Measurements from ENCODE around the gene GLI1. TPM values are rescaled to one million over a fixed set of nuclear protein-coding genes. Genes with fewer than 3 reads are reported as not detected.

GLI1 gene
- total RNA-seq, 1 experiment from 2014 or later, result 0.57 TPM

GRCh38 chr12:57470286-57470969 is 10.8 kb downstream of the GLI1 start:
- in situ Hi-C loops (cut with HindIII; ENCODE audit: low pct_unique_long_range_greater_than_20kb, low sequenced_read_pairs), result no loop called here

GRCh38 chr12:57470970-57471656 is 11.5 kb downstream of the GLI1 start:
- no peak for DNase-seq (ENCODE audit: low read depth)
- in situ Hi-C loops (cut with HindIII; ENCODE audit: low pct_unique_long_range_greater_than_20kb, low sequenced_read_pairs), result no loop called here

More at GRCh38 chr12:57470286-57470969, 10.8 kb downstream of the GLI1 start:
- no peak for DNase-seq (ENCODE audit: low read depth)

- DNase-seq (ENCODE audit: low read depth), result no peak
- in situ Hi-C loops (cut with HindIII; ENCODE audit: low pct_unique_long_range_greater_than_20kb, low sequenced_read_pairs), result no loop called here
These were observed 12.1 kb downstream of the GLI1 start for GRCh38 chr12:57471661-57472060.

GRCh38 chr12:57472391-57472790 is 12.8 kb downstream of the GLI1 start:
- in situ Hi-C loops (cut with HindIII; ENCODE audit: low pct_unique_long_range_greater_than_20kb, low sequenced_read_pairs), result no loop called here
- no peak for DNase-seq (ENCODE audit: low read depth)

GRCh38 chr12:57473392-57473791 is 13.8 kb downstream of the GLI1 start:
- no peak for DNase-seq (ENCODE audit: low read depth)
- in situ Hi-C loops (cut with HindIII; ENCODE audit: low pct_unique_long_range_greater_than_20kb, low sequenced_read_pairs), result no loop called here

GRCh38 chr12:57473886-57474285 is 14.3 kb downstream of the GLI1 start:
- in situ Hi-C loops (cut with HindIII; ENCODE audit: low pct_unique_long_range_greater_than_20kb, low sequenced_read_pairs), result no loop called here
- DNase-seq (ENCODE audit: low read depth), result no peak

- no peak for DNase-seq (ENCODE audit: low read depth)
- in situ Hi-C loops (cut with HindIII; ENCODE audit: low pct_unique_long_range_greater_than_20kb, low sequenced_read_pairs), result no loop called here
These were observed 14.8 kb downstream of the GLI1 start for GRCh38 chr12:57474430-57474829.

GRCh38 chr12:57474862-57475261 is 15.3 kb downstream of the GLI1 start:
- DNase-seq (ENCODE audit: low read depth), result no peak
- in situ Hi-C loops (cut with HindIII; ENCODE audit: low pct_unique_long_range_greater_than_20kb, low sequenced_read_pairs), result no loop called here

- in situ Hi-C loops (cut with HindIII; ENCODE audit: low pct_unique_long_range_greater_than_20kb, low sequenced_read_pairs), result no loop called here
- DNase-seq (ENCODE audit: low read depth), result no peak
These were observed 15.9 kb downstream of the GLI1 start for GRCh38 chr12:57475271-57476161.

GRCh38 chr12:57476162-57476992 is 16.8 kb downstream of the GLI1 start:
- DNase-seq (ENCODE audit: low read depth), result no peak
- in situ Hi-C loops (cut with HindIII; ENCODE audit: low pct_unique_long_range_greater_than_20kb, low sequenced_read_pairs), result no loop called here

- no peak for DNase-seq (ENCODE audit: low read depth)
- in situ Hi-C loops (cut with HindIII; ENCODE audit: low pct_unique_long_range_greater_than_20kb, low sequenced_read_pairs), result no loop called here
These were observed 17.6 kb downstream of the GLI1 start for GRCh38 chr12:57476993-57477709.

- no peak for DNase-seq (ENCODE audit: low read depth)
- in situ Hi-C loops (cut with HindIII; ENCODE audit: low pct_unique_long_range_greater_than_20kb, low sequenced_read_pairs), result no loop called here
These were observed 18.4 kb downstream of the GLI1 start for GRCh38 chr12:57477710-57478681.

GRCh38 chr12:57479043-57479375 is 19.4 kb downstream of the GLI1 start:
- no peak for DNase-seq (ENCODE audit: low read depth)
- in situ Hi-C loops (cut with HindIII; ENCODE audit: low pct_unique_long_range_greater_than_20kb, low sequenced_read_pairs), result no loop called here

GRCh38 chr12:57479376-57480115 is 20.0 kb downstream of the GLI1 start, which contains the start of gene ARHGAP9:
Gene ARHGAP9, minus strand, starts transcription at chr12:57479866. Its CDS starts 460 bp downstream, at chr12:57479406.
- DNase-seq (ENCODE audit: low read depth), result no peak
- in situ Hi-C loops (cut with HindIII; ENCODE audit: low pct_unique_long_range_greater_than_20kb, low sequenced_read_pairs), result no loop called here

- DNase-seq (ENCODE audit: low read depth), result no peak
- in situ Hi-C loops (cut with HindIII; ENCODE audit: low pct_unique_long_range_greater_than_20kb, low sequenced_read_pairs), result no loop called here
These were observed 22.1 kb downstream of the GLI1 start for GRCh38 chr12:57481671-57482070.

GRCh38 chr12:57483466-57483865 is 23.9 kb downstream of the GLI1 start:
- in situ Hi-C loops (cut with HindIII; ENCODE audit: low pct_unique_long_range_greater_than_20kb, low sequenced_read_pairs), result no loop called here
- peak; percentile 59 for DNase-seq (ENCODE audit: low read depth)

Data from Caki2 (cell line).